A549 (cell line): Measurements from ENCODE around the gene CEP85L. TPM values are rescaled to one million over a fixed set of nuclear protein-coding genes. Genes with fewer than 3 reads are reported as not detected.

Experiments used
- ATAC-seq, 2 experiments: fragments of 200-7000 bp in 1 of 2; fragments of >200 bp in 1 of 2; cut with Nextera tagmentation in 1 of 2; cut with Tn5 transposase in 1 of 2; 3 replicates each; pipeline versions ENCODE4 v1.8.0 to v1.9.1; 2018 to 2020; ENCODE audit warnings: mild to moderate bottlenecking in 1 of 2, moderate library complexity in 1 of 2
- CTCF ChIA-PET: fragments of 300-600 bp; sonication (Branson Sonifier 250); formaldehyde crosslinking; extraction: SDS; loops from one replicate; lab custom pipeline; 2021; ENCODE audit warnings: antibody characterized with exemption, inconsistent platforms; lab: Yijun Ruan, JAX
- POLR2A ChIA-PET: fragments of 350-600 bp; formaldehyde crosslinking; extraction: SDS; loops from one replicate; lab custom pipeline; 2021; ENCODE audit warnings: antibody characterized with exemption, inconsistent platforms; lab: Yijun Ruan, JAX
- DNase-seq, 2 experiments: peaks; one replicate each; pipeline versions ENCODE4 v3.0.0 to v3.0.0-alpha.2; 2011 to 2016; ENCODE audit warnings: low read depth in 1 of 2, low spot score in 1 of 2
- FAIRE-seq: peaks from 2 replicates; lab custom pipeline; 2011; peaks lifted over from hg19 to GRCh38; lab: Jason Lieb, UNC
- H3K27ac ChIP-seq, 2 experiments: fragments of >200 bp; sonication (Bioruptor Twin); formaldehyde crosslinking; 3 replicates each; pipeline ENCODE4 v1.5.1; 2016 to 2017
- H3K4me1 ChIP-seq: fragments of >200 bp; sonication (Bioruptor Twin); formaldehyde crosslinking; 3 replicates; pipeline ENCODE4 v1.6.1; 2016
- H3K4me2 ChIP-seq: fragments of >200 bp; sonication (Bioruptor Twin); formaldehyde crosslinking; 3 replicates; pipeline ENCODE4 v1.6.1; 2016
- H3K4me3 ChIP-seq: fragments of >200 bp; sonication (Bioruptor Twin); formaldehyde crosslinking; 3 replicates; pipeline ENCODE4 v1.5.1; 2016
- H3K9me3 ChIP-seq: fragments of >200 bp; sonication (Bioruptor Twin); formaldehyde crosslinking; 3 replicates; pipeline ENCODE4 v1.6.1; 2016
- CBX8 ChIP-seq: fragments of 200-600 bp; sonication (generic); IDR thresholded peaks from 2 replicates; pipeline ENCODE4 v1.6.1; 2016
- CEBPB ChIP-seq, 2 experiments: fragments of >200 bp in 1 of 2; sonication (Bioruptor Twin) in 1 of 2; formaldehyde crosslinking in 1 of 2; IDR thresholded peaks; 2 replicates each; pipeline ENCODE4 v1.6.1; 2012 to 2016
- CHD4 ChIP-seq: fragments of 200-600 bp; sonication (generic); IDR thresholded peaks from 2 replicates; pipeline ENCODE4 v1.6.1; 2016; ENCODE audit warnings: antibody characterized with exemption, mild to moderate bottlenecking, borderline replicate concordance
- EHMT2 ChIP-seq: fragments of 200-600 bp; sonication (generic); IDR thresholded peaks from 2 replicates; pipeline ENCODE4 v1.6.1; 2016; ENCODE audit warnings: antibody characterized with exemption, low read depth, mild to moderate bottlenecking, moderate library complexity
- EP300 ChIP-seq, 2 experiments: fragments of >200 bp; sonication (Bioruptor Twin); formaldehyde crosslinking; IDR thresholded peaks; 2 replicates in 1 of 2; 3 replicates in 1 of 2; pipeline ENCODE4 v1.6.1; 2016 to 2017
- FOSB ChIP-seq: fragments of 250-450 bp; sonication (Bioruptor Pico); IDR thresholded peaks from 2 replicates; pipeline ENCODE4 v1.5.0; 2020; ENCODE audit warnings: mild to moderate bottlenecking, moderate library complexity
- FOXS1 ChIP-seq: fragments of 250-450 bp; sonication (Bioruptor Pico); IDR thresholded peaks from 2 replicates; pipeline ENCODE4 v1.5.0; 2020; ENCODE audit warnings: mild to moderate bottlenecking, moderate library complexity
- HDAC2 ChIP-seq: fragments of 200-600 bp; sonication (generic); IDR thresholded peaks from 2 replicates; pipeline ENCODE4 v1.6.1; 2016
- JUNB ChIP-seq: fragments of >200 bp; sonication (Bioruptor Twin); formaldehyde crosslinking; IDR thresholded peaks from 2 replicates; pipeline ENCODE4 v1.6.1; 2016
- KDM5A ChIP-seq: fragments of 200-600 bp; sonication (generic); IDR thresholded peaks from 2 replicates; pipeline ENCODE4 v1.6.1; 2016; ENCODE audit warnings: antibody characterized with exemption, mild to moderate bottlenecking
- MAZ ChIP-seq: fragments of 150-350 bp; IDR thresholded peaks from 2 replicates; pipeline ENCODE4 v1.6.1; 2014; ENCODE audit warnings: antibody characterized with exemption, low read depth, low read length, borderline replicate concordance
- NR3C1 ChIP-seq: fragments of >200 bp; sonication (Bioruptor Twin); formaldehyde crosslinking; IDR thresholded peaks from 3 replicates; pipeline ENCODE4 v1.6.1; 2017
- PHF8 ChIP-seq: fragments of 200-600 bp; sonication (generic); IDR thresholded peaks from 2 replicates; pipeline ENCODE4 v1.6.1; 2016; ENCODE audit warnings: low read depth, mild to moderate bottlenecking, antibody characterized with exemption, moderate library complexity, borderline replicate concordance
- POLR2A ChIP-seq: IDR thresholded peaks from 2 replicates; pipeline ENCODE4 v1.6.1; 2012; ENCODE audit warnings: mild to moderate bottlenecking, low read length
- RAD21 ChIP-seq, 2 experiments: fragments of >200 bp in 1 of 2; sonication (Bioruptor Twin) in 1 of 2; formaldehyde crosslinking in 1 of 2; IDR thresholded peaks in 1 of 2; conservative IDR thresholded peaks in 1 of 2; 2 replicates in 1 of 2; 3 replicates in 1 of 2; pipeline ENCODE4 v1.6.1; 2012 to 2018; ENCODE audit warnings: inconsistent platforms in 1 of 2
- RCOR1 ChIP-seq: fragments of 150-350 bp; IDR thresholded peaks from 2 replicates; pipeline ENCODE4 v1.6.1; 2014; ENCODE audit warnings: antibody characterized with exemption, low read length, low read depth
- RNF2 ChIP-seq: fragments of 200-600 bp; sonication (generic); IDR thresholded peaks from 2 replicates; pipeline ENCODE4 v1.6.1; 2016; ENCODE audit warnings: low read depth, mild to moderate bottlenecking, antibody characterized with exemption, moderate library complexity, borderline replicate concordance
- SMC3 ChIP-seq: fragments of >200 bp; sonication (Bioruptor Twin); formaldehyde crosslinking; IDR thresholded peaks from 3 replicates; pipeline ENCODE4 v1.6.1; 2018; ENCODE audit warnings: inconsistent platforms
- ZNF302 ChIP-seq: fragments of 250-450 bp; sonication (Bioruptor Pico); IDR thresholded peaks from 2 replicates; pipeline ENCODE4 v1.9.0; 2021; ENCODE audit warnings: inconsistent platforms, mild to moderate bottlenecking, moderate library complexity
- WGBS: methylation state at CpG from one replicate; pipeline ENCODE4 v1.1.6; 2017; ENCODE audit errors: missing lambda C conversion rate; 5-methylcytosine and 5-hydroxymethylcytosine counted together
- polyA plus RNA-seq, 4 experiments: library from polyadenylated mRNA; depleted of rRNA in 3 of 4; stranded (reverse); fragments of >200 nt; fragmentation: RNase III in 1 of 4; extraction: RNeasy Plus Mini Kit Qiagen cat#74134 plus additional on column Dnase treatment in 1 of 4; gene quantifications; 2 replicates in 3 of 4; 3 replicates in 1 of 4; pipeline ENCODE4 v1.2.3, GENCODE V29; 2011 to 2017
- TF ChIP-seq, protein P1 (sequence below): fragments of 250-450 bp; sonication (Bioruptor Pico); IDR thresholded peaks from 2 replicates; pipeline ENCODE4 v1.5.0; 2020; ENCODE audit warnings: low read depth, mild to moderate bottlenecking, moderate library complexity
- TF ChIP-seq, protein P2 (sequence below): fragments of >200 bp; sonication (Bioruptor Twin); formaldehyde crosslinking; IDR thresholded peaks from 2 replicates; pipeline ENCODE4 v1.6.1; 2016
- TF ChIP-seq, protein P3 (sequence below): fragments of 250-450 bp; sonication (Bioruptor Pico); IDR thresholded peaks from 2 replicates; pipeline ENCODE4 v1.5.0; 2021; ENCODE audit warnings: mild to moderate bottlenecking, moderate library complexity, borderline replicate concordance
- TF ChIP-seq, protein P4 (sequence below): fragments of 450-650 bp; IDR thresholded peaks from 2 replicates; pipeline ENCODE4 v1.6.1; 2014; ENCODE audit warnings: antibody characterized with exemption
- TF ChIP-seq, protein P5 (sequence below): fragments of >200 bp; sonication (Bioruptor Twin); formaldehyde crosslinking; IDR thresholded peaks from 3 replicates; pipeline ENCODE4 v1.6.1; 2016
- TF ChIP-seq, protein P6 (sequence below): fragments of 200-600 bp; sonication (generic); IDR thresholded peaks from 2 replicates; pipeline ENCODE4 v1.6.1; 2016; ENCODE audit warnings: antibody characterized with exemption, mild to moderate bottlenecking, moderate library complexity

Gene CEP85L
- polyA plus RNA-seq, 2 of the 4 experiments (the other 2 are of a cell fraction): 1.3 to 3.4 TPM

DNA sequence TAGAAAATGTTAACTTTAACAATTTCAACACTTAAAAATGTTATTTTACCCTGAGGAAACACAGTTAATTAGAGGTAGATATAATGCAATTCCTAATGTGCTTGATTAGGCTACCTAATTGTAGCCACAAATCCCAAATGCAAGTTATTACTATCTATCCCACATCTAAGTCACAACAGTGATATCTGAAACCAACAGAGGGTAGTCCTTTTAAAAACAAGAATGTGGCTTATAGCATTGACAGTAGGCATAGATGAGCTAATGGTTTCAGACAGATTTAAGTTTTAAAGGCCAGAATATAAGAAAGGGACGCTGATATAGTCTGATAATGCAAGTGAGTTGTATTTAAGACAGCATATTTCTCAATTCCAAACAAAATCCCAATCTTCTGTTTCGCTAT lies 80.3 kb downstream of the CEP85L start:
- FAIRE-seq (no peak), DNase-seq (no peak), ATAC-seq (no peak)
- Histone ChIP-seq H3K9me3 (peaks cover 12% of the 10 kb centered on the region), H3K27ac (no peak overlapping the region), H3K4me1 (no peaks in the 10 kb centered on the region), H3K4me2 (no peak overlapping the region), H3K4me3 (no peak overlapping the region)
- TF ChIP-seq, protein P1, sequence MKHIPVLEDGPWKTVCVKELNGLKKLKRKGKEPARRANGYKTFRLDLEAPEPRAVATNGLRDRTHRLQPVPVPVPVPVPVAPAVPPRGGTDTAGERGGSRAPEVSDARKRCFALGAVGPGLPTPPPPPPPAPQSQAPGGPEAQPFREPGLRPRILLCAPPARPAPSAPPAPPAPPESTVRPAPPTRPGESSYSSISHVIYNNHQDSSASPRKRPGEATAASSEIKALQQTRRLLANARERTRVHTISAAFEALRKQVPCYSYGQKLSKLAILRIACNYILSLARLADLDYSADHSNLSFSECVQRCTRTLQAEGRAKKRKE (CRISPR knock-in tag): no peak
- TF ChIP-seq NR3C1 (no peak), RAD21 (conservative IDR thresholded peaks at IDR 0.05 in 1 of 2, IDR thresholded peaks at IDR 0.05 in 1 of 2) (no peak), SMC3 (no peak), JUNB (no peak), HDAC2 (no peak), CEBPB (IDR thresholded peaks at IDR 0.05) (no peak), ZNF302 (CRISPR knock-in tag) (no peak)
- WGBS: 83% methylated on average over 2 of the region's 2 CpGs
- ChIA-PET CTCF (interaction anchor here (0.9 to 1.6 kb wide), 2 partner anchors 285 to 286 kb away, joined by 3 read pairs; no protein-coding TSS in a partner anchor), POLR2A (no interaction called here)

DNA sequence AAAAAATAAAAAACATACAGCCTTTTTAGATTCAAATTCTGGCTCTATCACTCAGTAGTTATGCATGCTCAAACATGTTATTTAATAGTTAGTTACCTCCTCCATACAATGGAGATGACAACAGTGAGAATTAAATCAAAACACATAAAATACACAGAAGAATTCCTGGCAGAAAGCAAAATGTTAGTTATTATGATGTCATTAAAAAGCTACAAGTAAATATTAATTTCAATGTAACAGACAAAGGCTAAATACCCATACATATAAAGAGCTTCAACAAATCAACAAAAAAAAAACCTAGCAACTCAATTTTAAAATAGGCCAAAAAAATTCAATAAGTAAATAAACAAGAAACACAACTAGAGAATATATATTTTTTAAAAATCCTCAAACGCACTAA lies 81.9 kb downstream of the CEP85L start:
- CTCF ChIA-PET: interaction anchor here (0.9 kb wide), 1 partner anchor 16 kb away, joined by 3 read pairs; no protein-coding TSS in a partner anchor
- Histone ChIP-seq H3K9me3 (peaks cover 7% of the 10 kb centered on the region; the same call in 1 of the 3 replicates), H3K4me2 (no peak overlapping the region), H3K27ac (no peak overlapping the region), H3K4me1 (no peaks in the 10 kb centered on the region), H3K4me3 (no peak overlapping the region)
- FAIRE-seq (no peak), DNase-seq (no peak), ATAC-seq (no peak)
- WGBS: 77% methylated on average over 1 of the region's 1 CpG
- POLR2A ChIA-PET: no interaction called here
- TF ChIP-seq CBX8 (no peak), EHMT2 (no peak), KDM5A (no peak), RNF2 (no peak), FOSB (CRISPR knock-in tag) (no peak), CHD4 (no peak), POLR2A (no peak), NR3C1 (no peak), FOXS1 (CRISPR knock-in tag) (no peak), RAD21 (conservative IDR thresholded peaks at IDR 0.05 in 1 of 2, IDR thresholded peaks at IDR 0.05 in 1 of 2) (no peak), RCOR1 (no peak)
- TF ChIP-seq, protein P2, sequence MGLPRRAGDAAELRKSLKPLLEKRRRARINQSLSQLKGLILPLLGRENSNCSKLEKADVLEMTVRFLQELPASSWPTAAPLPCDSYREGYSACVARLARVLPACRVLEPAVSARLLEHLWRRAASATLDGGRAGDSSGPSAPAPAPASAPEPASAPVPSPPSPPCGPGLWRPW: no peak
- TF ChIP-seq, protein P3, sequence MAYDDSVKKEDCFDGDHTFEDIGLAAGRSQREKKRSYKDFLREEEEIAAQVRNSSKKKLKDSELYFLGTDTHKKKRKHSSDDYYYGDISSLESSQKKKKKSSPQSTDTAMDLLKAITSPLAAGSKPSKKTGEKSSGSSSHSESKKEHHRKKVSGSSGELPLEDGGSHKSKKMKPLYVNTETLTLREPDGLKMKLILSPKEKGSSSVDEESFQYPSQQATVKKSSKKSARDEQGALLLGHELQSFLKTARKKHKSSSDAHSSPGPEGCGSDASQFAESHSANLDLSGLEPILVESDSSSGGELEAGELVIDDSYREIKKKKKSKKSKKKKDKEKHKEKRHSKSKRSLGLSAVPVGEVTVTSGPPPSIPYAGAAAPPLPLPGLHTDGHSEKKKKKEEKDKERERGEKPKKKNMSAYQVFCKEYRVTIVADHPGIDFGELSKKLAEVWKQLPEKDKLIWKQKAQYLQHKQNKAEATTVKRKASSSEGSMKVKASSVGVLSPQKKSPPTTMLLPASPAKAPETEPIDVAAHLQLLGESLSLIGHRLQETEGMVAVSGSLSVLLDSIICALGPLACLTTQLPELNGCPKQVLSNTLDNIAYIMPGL: no peak
- TF ChIP-seq, protein P4, sequence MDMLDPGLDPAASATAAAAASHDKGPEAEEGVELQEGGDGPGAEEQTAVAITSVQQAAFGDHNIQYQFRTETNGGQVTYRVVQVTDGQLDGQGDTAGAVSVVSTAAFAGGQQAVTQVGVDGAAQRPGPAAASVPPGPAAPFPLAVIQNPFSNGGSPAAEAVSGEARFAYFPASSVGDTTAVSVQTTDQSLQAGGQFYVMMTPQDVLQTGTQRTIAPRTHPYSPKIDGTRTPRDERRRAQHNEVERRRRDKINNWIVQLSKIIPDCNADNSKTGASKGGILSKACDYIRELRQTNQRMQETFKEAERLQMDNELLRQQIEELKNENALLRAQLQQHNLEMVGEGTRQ: no peak

DNA sequence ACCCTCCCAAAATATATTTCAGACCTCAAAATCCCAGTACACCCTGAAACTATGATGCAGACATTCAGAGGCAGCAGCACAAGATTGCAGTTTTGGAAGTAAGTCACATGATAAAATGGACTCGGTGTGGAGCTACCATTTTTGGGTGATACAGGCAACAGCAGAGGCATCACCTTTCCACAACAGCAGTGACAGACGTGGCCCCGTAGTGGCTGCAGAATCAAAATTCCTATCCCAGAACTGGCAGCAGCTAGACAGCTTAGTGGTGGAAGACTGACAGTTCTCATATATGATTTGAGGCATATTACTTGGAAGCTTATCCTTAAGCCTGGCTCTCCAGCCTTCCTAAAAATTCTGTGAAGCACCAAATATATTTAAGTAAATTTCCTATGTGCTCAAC lies 83.4 kb downstream of the CEP85L start:
- FAIRE-seq: no peak
- CTCF ChIA-PET: no interaction called here
- WGBS: 81% methylated on average over 3 of the region's 3 CpGs
- TF ChIP-seq, protein P1 (CRISPR knock-in tag): no peak
- no peak for TF ChIP-seq KDM5A
- TF ChIP-seq, protein P5, sequence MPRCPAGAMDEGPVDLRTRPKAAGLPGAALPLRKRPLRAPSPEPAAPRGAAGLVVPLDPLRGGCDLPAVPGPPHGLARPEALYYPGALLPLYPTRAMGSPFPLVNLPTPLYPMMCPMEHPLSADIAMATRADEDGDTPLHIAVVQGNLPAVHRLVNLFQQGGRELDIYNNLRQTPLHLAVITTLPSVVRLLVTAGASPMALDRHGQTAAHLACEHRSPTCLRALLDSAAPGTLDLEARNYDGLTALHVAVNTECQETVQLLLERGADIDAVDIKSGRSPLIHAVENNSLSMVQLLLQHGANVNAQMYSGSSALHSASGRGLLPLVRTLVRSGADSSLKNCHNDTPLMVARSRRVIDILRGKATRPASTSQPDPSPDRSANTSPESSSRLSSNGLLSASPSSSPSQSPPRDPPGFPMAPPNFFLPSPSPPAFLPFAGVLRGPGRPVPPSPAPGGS: no peak
- TF ChIP-seq MAZ: no peak
- no peak for TF ChIP-seq RCOR1
- TF ChIP-seq, protein P2: no peak
- TF ChIP-seq PHF8: no peak
- TF ChIP-seq EP300 (IDR thresholded peaks at IDR 0.05): no peak
- TF ChIP-seq, protein P6, sequence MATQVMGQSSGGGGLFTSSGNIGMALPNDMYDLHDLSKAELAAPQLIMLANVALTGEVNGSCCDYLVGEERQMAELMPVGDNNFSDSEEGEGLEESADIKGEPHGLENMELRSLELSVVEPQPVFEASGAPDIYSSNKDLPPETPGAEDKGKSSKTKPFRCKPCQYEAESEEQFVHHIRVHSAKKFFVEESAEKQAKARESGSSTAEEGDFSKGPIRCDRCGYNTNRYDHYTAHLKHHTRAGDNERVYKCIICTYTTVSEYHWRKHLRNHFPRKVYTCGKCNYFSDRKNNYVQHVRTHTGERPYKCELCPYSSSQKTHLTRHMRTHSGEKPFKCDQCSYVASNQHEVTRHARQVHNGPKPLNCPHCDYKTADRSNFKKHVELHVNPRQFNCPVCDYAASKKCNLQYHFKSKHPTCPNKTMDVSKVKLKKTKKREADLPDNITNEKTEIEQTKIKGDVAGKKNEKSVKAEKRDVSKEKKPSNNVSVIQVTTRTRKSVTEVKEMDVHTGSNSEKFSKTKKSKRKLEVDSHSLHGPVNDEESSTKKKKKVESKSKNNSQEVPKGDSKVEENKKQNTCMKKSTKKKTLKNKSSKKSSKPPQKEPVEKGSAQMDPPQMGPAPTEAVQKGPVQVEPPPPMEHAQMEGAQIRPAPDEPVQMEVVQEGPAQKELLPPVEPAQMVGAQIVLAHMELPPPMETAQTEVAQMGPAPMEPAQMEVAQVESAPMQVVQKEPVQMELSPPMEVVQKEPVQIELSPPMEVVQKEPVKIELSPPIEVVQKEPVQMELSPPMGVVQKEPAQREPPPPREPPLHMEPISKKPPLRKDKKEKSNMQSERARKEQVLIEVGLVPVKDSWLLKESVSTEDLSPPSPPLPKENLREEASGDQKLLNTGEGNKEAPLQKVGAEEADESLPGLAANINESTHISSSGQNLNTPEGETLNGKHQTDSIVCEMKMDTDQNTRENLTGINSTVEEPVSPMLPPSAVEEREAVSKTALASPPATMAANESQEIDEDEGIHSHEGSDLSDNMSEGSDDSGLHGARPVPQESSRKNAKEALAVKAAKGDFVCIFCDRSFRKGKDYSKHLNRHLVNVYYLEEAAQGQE: no peak

More for the DNA sequence above, 83.4 kb downstream of the CEP85L start:
- no peaks in the 10 kb centered on the region for H3K4me1 ChIP-seq
- H3K4me2 ChIP-seq: no peak overlapping the region
- DNase-seq (no peak), ATAC-seq (no peak)
- H3K9me3 ChIP-seq: no peaks in the 10 kb centered on the region
- H3K27ac ChIP-seq: no peak overlapping the region
- POLR2A ChIA-PET: no interaction called here
- no peak overlapping the region for H3K4me3 ChIP-seq
